ENCODE measurements around the gene PRELID3B. TPM values are rescaled to one million over a fixed set of nuclear protein-coding genes. Genes with fewer than 3 reads are reported as not detected.

Gene PRELID3B
- total and polyA plus RNA-seq, 2 of the 8 experiments (the other 6 are each of a cell fraction or from before 2014, with no cell fraction given): 8.1 to 50.5 TPM

DNA sequence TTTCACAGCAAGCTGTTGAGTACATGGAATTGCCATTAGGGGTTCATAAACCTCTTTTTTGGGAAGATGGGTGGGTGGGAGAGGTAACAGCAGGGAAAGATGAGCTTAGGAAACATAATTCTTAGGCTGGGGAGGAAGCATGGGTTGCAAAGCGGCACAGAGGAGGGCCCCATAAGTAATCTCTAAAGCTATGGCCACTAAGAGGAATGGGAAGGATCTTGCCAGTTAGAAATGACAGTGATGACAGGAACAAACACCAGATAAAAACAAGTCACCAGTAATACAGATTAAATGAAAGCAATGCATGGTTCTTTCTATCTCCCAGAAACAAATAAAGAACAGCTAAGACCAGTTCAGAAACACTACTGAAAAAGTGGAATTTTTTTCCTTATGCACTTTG lies 31.0 kb upstream of the PRELID3B start (continued):
- TF ChIP-seq NRF1 (IDR thresholded peaks at IDR 0.05; ENCODE audit: low read depth, low read length): no peak
- no peak for TF ChIP-seq ASH2L (IDR thresholded peaks at IDR 0.05; ENCODE audit: low read length)
- no peak for TF ChIP-seq SUZ12 (IDR thresholded peaks at IDR 0.05; ENCODE audit: low read length)
